ENCODE measurements around the gene SMIM7.

- no peak for TF ChIP-seq CTCF (conservative IDR thresholded peaks at IDR 0.05; ENCODE audit: low read length)
- TF ChIP-seq EZH2phosphoT487 (IDR thresholded peaks at IDR 0.05; ENCODE audit: borderline replicate concordance) = no peak
Measured at GRCh38 chr19:16615808-16616207, 44.1 kb downstream of the SMIM7 start.

Measured in Loucy (cell line).